GM18519 (cell line): ENCODE measurements around the gene PTMS.

Experiments used
- ATAC-seq: cut with Tn5 transposase; IDR thresholded peaks from one replicate; pipeline ENCODE4 v1.9.1; 2021; ENCODE audit warnings: mild to moderate bottlenecking, moderate library complexity; ENCODE audit not compliant: unreplicated experiment, low FRiP score

PTMS gene

DNA sequence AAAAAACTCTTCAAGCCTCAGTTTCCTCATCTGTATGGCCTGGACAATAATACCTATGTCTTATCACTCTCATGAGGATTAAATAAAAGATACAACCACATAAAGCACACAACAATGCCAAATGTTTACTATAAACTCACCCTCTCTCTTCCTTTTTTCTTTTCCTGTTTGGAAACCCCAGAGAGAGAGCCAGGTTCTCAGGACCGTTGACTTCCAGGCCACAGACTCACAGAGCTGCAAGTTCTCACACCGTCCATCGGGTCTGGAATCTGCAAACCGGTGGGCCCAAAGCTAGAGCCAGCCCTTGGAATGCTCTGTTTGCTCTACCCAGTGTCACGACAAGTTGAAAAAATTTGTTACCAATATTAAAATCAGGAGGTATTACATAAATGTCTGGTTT, 18.6 kb downstream of the PTMS start:
- no peak for ATAC-seq

DNA sequence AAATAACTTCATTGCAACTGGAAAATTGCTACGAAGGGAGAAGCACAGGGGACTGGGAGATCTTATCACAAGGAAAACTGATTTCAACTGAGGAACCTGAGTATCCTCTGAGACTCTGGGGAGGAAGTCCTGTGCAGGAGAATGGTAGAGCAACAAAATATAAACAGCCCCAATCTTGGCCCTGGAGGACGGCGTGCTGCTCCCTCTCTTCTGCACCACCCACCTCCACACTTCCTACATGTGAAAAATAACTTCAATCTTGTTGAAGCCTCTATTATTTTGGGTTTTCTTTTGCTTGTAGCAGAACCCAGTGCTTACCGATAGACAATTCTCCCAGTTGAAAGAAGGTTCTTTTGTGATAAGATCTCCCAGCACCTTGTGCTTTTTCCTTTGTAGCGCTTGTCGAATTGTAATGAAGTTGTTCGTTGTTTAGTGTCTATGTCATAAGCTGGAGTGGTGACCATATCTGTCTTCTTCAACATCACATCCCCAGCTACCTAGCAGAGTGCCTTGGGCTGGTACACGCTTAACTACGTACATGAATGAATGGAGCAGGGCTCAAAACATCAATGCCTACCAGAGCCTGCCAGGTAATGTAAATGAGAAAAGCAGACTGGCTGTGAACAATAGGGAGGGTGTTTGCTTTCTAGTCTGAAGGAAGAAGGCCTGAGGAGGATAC, 20.4 kb downstream of the PTMS start:
- no peak for ATAC-seq

DNA sequence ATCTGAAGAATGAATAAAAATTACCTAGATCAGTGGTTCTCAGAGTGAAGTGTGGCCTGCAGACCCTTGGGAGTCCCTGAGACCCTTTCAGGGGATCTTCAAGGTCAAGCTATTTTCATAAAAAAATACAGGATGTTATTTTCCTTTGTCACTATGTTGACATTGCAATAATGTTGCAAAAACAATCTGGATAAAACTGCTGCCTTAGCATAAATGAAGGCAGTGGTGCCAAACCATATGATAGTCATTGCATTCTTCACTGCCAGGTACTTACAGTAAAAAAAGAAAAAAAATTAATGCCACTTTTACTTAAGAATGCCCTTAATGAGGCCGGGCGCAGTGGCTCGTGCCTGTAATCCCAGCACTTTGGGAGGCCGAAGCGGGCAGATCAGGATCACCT, 21.1 kb downstream of the PTMS start:
- ATAC-seq: no peak

DNA sequence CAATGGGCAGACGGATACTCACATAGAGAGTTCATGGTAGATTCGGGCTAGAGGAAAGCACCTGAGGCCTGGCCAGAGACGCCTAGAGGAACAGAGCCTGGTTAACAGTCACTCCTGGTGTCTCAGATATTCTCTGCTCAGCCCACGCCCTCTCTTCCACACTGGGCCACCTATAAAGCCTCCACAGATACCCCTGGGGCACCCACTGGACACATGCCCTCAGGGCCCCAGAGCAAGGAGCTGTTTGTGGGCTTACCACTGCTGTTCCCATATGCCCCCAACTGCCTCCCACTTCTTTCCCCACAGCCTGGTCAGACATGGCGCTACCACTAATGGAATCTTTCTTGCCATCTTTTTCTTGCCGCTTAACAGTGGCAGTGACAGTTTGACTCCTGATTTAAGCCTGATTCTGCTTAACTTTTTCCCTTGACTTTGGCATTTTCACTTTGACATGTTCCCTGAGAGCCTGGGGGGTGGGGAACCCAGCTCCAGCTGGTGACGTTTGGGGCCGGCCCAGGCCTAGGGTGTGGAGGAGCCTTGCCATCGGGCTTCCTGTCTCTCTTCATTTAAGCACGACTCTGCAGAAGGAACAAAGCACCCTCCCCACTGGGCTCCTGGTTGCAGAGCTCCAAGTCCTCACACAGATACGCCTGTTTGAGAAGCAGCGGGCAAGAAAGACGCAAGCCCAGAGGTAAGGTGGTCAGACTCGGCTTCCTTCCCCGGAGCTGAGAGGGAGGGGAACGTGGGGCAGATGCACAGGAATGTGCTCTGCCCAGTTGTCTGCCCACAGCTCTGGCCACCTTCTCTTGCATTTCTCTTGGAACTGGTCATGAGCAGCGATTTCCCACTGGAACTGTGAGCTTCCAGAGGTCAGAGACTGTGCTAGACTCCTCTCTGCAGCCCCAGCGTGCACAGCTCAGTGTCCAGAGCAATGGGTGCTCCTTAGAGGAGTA, 23.1 kb downstream of the PTMS start, which contains the start of gene CD4:
Gene CD4, plus strand, starts transcription at position 557 of the 953 bp plus-strand sequence. CDS start 10,611 bp downstream, outside the sequence.
- no peak for ATAC-seq

DNA sequence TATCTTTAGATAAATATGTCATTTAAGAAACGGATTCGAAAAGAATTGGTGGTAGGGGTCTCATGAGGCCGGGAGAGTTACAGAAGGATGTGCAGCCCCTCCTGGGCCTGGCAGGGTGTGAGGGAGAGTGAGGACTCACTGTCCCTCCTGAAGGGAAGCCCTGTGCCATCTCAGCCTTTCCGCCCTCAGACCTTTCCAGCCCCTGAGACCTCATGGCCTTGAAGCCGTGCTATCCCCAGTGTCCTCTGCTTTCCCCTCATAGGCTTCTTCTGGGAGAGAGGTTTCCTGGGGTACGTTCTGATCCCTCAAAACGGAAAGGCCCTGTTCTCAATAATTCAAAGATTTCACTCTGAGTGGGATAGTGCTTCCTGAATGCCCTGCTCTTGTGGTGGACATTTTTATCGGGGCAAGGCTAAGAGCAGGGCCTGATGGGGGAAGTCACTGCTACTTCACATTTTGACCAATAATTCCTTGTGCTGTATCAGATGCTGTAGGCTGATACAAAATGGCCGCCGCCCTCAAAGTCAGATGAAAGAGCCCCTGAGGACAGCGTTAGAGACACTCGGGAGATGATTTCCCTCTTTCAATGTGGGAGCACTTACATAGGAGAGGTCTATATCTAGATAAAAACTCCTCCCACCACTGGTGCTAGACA, 24.5 kb downstream of the PTMS start:
- no peak for ATAC-seq

DNA sequence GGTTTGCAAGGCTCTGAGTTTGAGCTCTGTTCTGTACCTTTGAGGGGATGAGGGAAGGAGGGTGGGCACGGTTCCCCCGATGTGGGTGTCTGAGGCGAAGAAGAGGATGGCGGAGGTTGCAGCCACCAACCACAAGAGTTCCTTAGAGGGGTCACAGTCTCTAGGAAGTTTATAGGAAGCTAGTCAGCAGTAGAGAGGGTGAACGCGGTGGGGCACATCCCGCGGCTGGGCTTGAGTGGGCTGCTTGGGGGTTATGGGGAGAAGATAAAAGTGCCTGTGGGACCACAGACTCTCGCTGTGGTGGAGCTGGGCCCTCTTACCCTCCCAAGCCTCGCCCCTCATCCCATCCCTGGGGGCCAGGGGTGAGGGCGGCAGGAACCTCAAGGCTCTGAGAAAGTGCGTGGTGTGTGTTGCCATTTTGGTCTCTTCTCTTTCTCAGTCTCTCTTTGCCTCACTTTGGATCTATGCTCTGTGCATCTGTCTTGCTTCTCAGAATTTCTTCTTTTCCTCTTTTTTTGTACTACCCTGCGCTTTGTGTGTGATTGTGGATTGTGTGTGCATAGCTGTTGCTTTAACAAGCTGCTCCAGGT, 25.9 kb downstream of the PTMS start:
- ATAC-seq: no peak

DNA sequence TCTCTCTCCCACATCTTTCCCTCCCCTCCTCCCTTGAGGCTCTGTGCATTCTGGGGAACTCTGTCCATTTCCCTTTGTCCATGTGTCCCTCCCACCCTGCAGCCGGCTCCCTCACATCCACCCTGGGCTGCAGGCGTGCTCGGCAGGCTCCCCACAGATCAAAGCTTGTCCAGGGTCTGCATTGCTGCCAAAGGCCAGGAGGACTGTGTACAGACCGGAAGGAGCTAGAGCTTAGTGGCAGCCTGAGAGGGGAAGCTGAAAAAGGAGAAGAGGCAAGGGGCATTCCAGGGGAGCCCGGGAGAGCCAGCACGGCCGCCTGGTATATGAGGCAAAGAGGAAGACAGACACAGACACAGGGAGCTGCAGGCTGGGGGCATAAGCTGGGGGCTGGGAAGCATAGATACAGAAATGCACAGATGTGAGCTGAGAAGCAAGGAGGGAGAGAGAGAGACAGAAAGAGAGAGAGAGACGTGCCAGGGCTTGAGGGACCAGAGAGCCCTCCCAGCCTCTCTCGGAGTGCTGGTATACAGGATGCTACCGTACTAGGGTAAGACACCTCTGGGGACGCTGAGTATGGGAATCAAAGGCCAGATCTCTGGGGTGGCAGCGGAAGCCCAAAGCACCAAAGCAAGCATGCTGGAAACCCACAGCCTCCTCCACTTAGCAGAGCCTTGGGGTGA, 26.5 kb downstream of the PTMS start:
- ATAC-seq: no peak

DNA sequence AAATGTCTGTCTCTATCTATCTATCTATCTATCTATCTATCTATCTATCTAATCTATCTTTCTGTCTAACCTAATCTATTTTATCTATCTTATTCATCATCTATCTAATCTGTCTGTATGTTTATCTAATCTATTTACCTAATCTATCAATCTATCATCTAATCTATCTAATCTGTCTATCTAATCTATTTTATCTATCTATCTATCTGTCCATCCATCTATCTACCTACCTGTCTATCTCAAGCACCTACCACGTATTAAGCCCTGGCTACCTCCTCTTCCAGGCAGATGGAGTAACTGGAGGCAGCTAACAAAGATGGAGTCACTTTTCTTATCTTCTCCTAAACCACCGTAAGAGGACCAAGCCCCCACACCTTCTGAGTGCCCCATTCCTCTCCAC, 28.9 kb downstream of the PTMS start:
- ATAC-seq: no peak

DNA sequence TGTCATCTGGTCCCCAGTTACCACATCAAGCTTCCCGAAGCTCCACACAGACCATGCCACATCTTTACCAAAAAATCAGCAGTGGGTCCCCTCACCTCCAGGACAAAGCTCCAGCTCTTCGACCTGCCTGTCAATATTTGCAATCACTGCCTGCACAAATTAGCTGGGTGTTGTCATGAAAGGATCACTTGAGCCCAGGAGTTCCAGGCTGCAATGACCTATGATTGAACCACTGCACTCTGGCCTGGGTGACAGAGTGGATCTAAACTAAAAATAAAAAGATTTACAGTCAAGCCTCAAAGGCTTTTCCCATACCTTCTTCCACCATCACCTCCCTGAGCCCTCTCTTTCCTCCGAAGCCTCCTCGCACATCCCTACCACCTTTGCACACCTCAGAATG, 30.4 kb downstream of the PTMS start:
- ATAC-seq: no peak

DNA sequence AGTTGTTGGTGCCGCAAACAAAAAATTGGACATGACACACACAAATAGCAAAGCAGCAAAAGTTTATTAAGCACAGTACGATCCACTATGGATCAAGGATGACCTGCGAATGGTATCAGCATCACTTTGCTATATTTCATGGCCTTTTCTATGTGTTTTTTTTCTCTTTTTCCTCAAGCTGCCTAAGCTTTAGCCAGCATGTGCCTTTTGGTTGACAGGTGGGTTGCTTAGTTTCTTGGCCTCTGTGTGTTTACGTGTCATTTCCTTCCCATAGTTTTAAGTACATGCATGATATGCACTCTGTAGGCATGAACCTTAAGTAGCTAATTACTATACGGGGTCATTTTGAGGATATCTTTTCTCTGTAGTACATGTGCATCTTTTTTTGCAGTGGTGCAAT, 33.0 kb downstream of the PTMS start:
- ATAC-seq: no peak

DNA sequence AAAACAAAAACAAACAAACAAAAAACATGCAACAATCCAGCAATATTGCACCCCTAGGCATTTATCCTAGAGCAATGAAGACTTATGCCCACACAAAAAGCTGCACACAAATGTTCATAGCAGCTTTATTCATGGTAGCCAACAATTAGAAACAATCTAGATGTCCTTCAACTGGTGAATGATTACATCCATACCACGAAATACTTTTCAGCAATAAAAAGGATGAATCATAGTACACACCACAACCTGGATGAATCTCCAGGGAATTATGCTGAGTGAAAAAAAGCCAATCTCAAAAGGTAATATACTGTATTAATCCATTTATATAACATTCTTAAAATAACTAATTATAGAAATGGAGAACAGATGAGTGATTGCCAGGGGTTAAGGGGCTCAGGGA, 41.0 kb downstream of the PTMS start:
- no peak for ATAC-seq

DNA sequence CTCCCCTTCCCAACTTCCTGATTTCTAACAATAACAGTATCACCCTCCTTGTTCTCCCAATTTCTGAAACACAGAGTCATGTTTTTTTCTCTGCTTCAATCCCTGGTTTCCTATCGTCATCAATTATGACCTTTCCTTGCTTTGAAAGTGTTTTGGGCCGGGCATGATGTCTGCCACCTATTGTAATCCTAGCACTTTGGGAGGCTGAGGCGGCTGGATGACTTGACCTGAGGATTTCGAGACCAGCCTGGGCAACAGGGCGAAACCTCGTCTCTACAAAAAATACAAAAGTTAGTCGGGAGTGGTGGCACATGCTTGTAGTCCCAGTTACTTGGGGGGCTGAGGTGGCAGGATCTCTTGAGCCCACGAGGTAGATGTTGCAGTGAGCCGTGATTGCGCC, 42.9 kb downstream of the PTMS start:
- no peak for ATAC-seq

DNA sequence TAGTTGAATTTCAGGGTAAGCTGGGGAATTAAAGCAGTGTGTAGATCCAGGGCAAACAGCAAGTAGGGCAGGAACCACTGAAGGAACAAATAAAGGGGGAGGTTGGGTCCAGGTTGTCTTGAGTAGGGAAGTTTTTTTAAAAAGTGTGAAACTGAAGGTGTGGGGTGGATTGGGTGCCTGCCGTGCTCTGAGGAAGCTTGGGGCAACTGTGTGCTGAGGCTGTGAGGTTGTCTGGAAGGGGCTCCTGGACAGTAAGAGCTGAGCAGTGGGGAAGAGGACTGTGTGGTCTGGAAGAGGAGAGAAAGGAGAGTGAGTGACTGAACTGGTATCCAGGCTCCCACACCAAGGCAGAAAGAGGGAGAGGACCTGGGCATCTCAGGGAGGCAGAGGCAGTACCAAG, 44.6 kb downstream of the PTMS start:
- no peak for ATAC-seq

DNA sequence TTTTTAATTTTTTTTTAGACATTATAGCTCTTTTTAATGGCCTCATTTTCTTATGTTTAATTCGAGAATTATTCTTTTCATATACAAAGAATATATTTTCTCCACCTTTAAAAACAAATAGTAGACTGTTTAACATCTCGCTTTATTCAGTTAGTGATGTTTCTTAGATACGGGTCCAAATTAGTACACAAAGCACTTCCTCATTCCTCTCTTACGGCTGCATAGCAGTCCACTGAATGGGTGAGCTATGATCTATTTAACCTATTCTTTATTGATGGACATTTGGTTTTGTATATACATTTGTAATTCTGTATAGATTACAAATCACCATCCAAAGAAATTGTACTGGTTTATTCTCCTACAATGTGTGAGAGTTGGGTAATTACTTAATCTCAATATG, 47.2 kb downstream of the PTMS start:
- no peak for ATAC-seq

DNA sequence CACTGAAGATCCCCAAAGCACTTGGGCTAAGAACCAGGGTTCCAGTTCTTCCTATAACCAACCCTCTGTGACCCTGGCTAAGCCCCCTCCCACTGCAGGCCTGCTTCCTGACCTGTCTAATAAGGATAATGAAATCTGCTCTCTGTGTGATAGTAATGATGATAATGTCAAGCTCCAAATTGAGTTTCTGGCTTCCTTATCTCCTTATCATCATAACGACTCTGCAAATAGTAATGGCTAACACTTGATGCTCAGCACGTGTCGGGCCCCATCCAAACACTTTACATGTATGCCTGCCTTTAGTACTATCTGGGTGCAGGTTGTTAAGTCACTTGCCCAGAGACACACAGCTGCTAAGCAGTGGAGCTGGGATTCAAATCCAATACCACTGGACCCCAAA, 50.4 kb downstream of the PTMS start:
- ATAC-seq: no peak

DNA sequence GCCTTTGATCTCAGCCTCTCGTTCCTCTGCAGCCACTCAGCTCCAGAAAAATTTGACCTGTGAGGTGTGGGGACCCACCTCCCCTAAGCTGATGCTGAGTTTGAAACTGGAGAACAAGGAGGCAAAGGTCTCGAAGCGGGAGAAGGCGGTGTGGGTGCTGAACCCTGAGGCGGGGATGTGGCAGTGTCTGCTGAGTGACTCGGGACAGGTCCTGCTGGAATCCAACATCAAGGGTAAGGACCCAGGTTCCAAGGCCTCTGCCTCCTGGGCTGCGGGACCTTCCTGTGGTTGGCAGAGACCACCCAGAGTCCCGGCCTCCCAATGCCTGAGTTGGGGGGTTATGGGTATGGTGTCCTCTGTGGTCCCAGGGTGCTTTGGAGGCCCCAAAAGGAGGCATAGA, 50.9 kb downstream of the PTMS start:
- ATAC-seq: no peak

DNA sequence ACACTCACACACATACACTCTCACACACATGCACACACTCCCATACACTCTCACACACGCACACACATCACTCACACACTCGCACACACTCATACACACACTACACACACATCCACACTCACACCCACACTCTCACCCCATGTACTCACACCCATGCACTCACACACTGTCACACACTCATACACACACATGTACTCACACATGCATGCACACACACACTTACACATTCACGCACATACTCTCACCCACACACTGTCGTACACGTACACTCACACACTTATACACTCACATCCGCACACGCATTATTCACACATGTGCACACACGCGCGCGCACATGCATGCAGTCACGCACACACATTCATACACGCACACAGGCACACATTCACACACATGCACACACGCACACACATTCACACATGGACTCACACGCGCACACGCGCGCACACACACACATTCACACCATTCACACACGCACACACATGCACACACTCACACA, 51.5 kb downstream of the PTMS start:
- ATAC-seq: no peak

DNA sequence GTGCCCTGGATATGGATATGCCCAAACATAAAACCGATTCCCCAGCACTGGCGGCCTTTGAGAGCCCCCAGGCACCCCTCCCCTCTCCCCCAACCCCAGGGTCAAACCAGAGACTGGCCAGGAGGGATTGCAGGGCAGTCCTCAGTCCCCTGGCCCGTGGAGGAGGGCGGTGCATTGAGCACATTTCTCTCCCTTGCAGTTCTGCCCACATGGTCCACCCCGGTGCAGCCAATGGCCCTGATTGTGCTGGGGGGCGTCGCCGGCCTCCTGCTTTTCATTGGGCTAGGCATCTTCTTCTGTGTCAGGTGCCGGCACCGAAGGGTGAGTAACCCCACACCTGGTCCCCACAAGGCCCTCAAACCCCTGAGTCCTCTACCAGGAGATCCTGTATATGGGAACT, 52.1 kb downstream of the PTMS start:
- ATAC-seq: no peak

DNA sequence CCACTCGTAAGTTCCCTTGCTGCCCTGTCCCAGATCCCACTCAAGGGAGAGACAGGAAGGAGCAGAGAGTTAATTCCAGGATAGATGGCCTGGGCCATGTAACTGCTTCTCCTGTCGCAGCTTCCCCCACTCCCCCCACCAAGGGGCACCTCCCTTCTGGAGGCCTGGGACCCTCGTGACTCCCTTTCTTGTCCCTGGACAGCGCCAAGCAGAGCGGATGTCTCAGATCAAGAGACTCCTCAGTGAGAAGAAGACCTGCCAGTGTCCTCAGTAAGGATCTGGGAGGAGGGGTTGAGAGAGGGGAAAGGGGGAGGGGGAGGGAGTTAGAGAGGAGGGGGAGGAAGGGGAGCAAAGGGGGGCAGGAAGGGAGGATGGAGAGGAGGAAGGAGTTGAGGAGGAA, 52.5 kb downstream of the PTMS start:
- no peak for ATAC-seq
